WTC11 (cell line): ENCODE measurements around the gene SMIM28. TPM values are rescaled to one million over a fixed set of nuclear protein-coding genes. Genes with fewer than 3 reads are reported as not detected.

Experiments used
- ATAC-seq: fragments of 200-7000 bp; cut with Tn5 transposase; 2 replicates; pipeline ENCODE4 v1.10.0; 2021; ENCODE audit warnings: mild to moderate bottlenecking, moderate library complexity
- CTCF ChIA-PET: fragments of 300-600 bp; sonication (Branson Sonifier 250); formaldehyde crosslinking; loops from one replicate; lab custom pipeline; 2021; ENCODE audit warnings: antibody characterized with exemption; lab: Charles Lee
- POLR2A ChIA-PET: fragments of 350-600 bp; sonication (Branson Sonifier 250); formaldehyde crosslinking; loops from one replicate; lab custom pipeline; 2021; ENCODE audit warnings: antibody characterized with exemption; lab: Charles Lee
- DNase-seq: peaks from one replicate; pipeline ENCODE4 v3.0.0; 2021; ENCODE audit warnings: low spot score
- H3K27ac Mint-ChIP-seq: 2 replicates; pipeline ENCODE4 v1.8.0; 2021; ENCODE audit warnings: mixed read lengths
- H3K27me3 Mint-ChIP-seq: 2 replicates; pipeline ENCODE4 v1.8.0; 2021; ENCODE audit warnings: low read depth, mild to moderate bottlenecking, moderate library complexity, mixed read lengths
- H3K36me3 Mint-ChIP-seq: 2 replicates; pipeline ENCODE4 v1.8.0; 2021; ENCODE audit warnings: mixed read lengths
- H3K4me1 Mint-ChIP-seq: 2 replicates; pipeline ENCODE4 v1.8.0; 2022; ENCODE audit warnings: mixed read lengths
- H3K4me3 Mint-ChIP-seq: 2 replicates; pipeline ENCODE4 v1.8.0; 2021; ENCODE audit warnings: mild to moderate bottlenecking, moderate library complexity, mixed read lengths
- H3K9me3 Mint-ChIP-seq: 2 replicates; pipeline ENCODE4 v1.8.0; 2021; ENCODE audit warnings: mixed read lengths
- ELF4 ChIP-seq: sonication (generic); formaldehyde crosslinking; IDR thresholded peaks from 2 replicates; pipeline ENCODE4 v1.8.1; 2022; ENCODE audit warnings: low read depth, mild to moderate bottlenecking, moderate library complexity, missing genetic modification reagents
- EMX1 ChIP-seq: fragments of 250-450 bp; sonication (Bioruptor Pico); IDR thresholded peaks from 2 replicates; pipeline ENCODE4 v1.8.0; 2021; ENCODE audit warnings: mild to moderate bottlenecking
- ESRRA ChIP-seq: sonication (generic); formaldehyde crosslinking; IDR thresholded peaks from 2 replicates; pipeline ENCODE4 v1.8.1; 2022; ENCODE audit warnings: mild to moderate bottlenecking, missing genetic modification reagents, borderline replicate concordance
- GABPB1 ChIP-seq: sonication (generic); formaldehyde crosslinking; IDR thresholded peaks from 2 replicates; pipeline ENCODE4 v1.8.1; 2023; ENCODE audit warnings: mild to moderate bottlenecking, missing genetic modification reagents
- GTF2I ChIP-seq: fragments of 250-450 bp; sonication (Bioruptor Pico); conservative IDR thresholded peaks from 2 replicates; pipeline ENCODE4 v1.4.0; 2021; ENCODE audit warnings: mild to moderate bottlenecking
- KAT7 ChIP-seq: sonication (generic); formaldehyde crosslinking; IDR thresholded peaks from 2 replicates; pipeline ENCODE4 v1.8.1; 2023; ENCODE audit warnings: missing genetic modification reagents, mild to moderate bottlenecking, borderline replicate concordance
- NR1H2 ChIP-seq: sonication (generic); formaldehyde crosslinking; IDR thresholded peaks from 2 replicates; pipeline ENCODE4 v1.9.0; 2021; ENCODE audit warnings: mild to moderate bottlenecking, moderate library complexity, missing genetic modification reagents
- SMAD3 ChIP-seq: sonication (generic); formaldehyde crosslinking; IDR thresholded peaks from 2 replicates; pipeline ENCODE4 v1.8.0; 2022; ENCODE audit warnings: missing genetic modification reagents, mild to moderate bottlenecking, borderline replicate concordance
- SMAD4 ChIP-seq: sonication (generic); formaldehyde crosslinking; IDR thresholded peaks from 2 replicates; pipeline ENCODE4 v1.8.0; 2022; ENCODE audit warnings: mild to moderate bottlenecking, missing genetic modification reagents
- TCF7 ChIP-seq: sonication (generic); formaldehyde crosslinking; IDR thresholded peaks from 2 replicates; pipeline ENCODE4 v1.8.0; 2022; ENCODE audit warnings: mild to moderate bottlenecking, low read depth, missing genetic modification reagents, moderate library complexity
- TEAD4 ChIP-seq: sonication (generic); formaldehyde crosslinking; IDR thresholded peaks from 2 replicates; pipeline ENCODE4 v1.8.0; 2022; ENCODE audit warnings: mild to moderate bottlenecking, missing genetic modification reagents
- TP53 ChIP-seq: sonication (generic); formaldehyde crosslinking; IDR thresholded peaks from 2 replicates; pipeline ENCODE4 v1.8.1; 2023; ENCODE audit warnings: mild to moderate bottlenecking, missing genetic modification reagents
- ZNF138 ChIP-seq: sonication (generic); formaldehyde crosslinking; conservative IDR thresholded peaks from 2 replicates; pipeline ENCODE4 v1.8.1; 2022; ENCODE audit warnings: mild to moderate bottlenecking, moderate library complexity, missing genetic modification reagents
- ZNF219 ChIP-seq: sonication (generic); formaldehyde crosslinking; IDR thresholded peaks from 2 replicates; pipeline ENCODE4 v1.8.0; 2023; ENCODE audit warnings: missing genetic modification reagents, mild to moderate bottlenecking, borderline replicate concordance
- total RNA-seq: library from RNA; stranded (reverse); gene quantifications from 3 replicates; pipeline ENCODE4 v1.2.3, GENCODE V29; 2021
- TF ChIP-seq, protein P1 (sequence below): sonication (generic); formaldehyde crosslinking; IDR thresholded peaks from 2 replicates; pipeline ENCODE4 v1.8.1; 2023; ENCODE audit warnings: mild to moderate bottlenecking, missing genetic modification reagents, moderate library complexity
- TF ChIP-seq, protein P2 (sequence below): sonication (generic); formaldehyde crosslinking; IDR thresholded peaks from 2 replicates; pipeline ENCODE4 v1.8.1; 2022; ENCODE audit warnings: low read depth, missing genetic modification reagents, borderline replicate concordance
- TF ChIP-seq, protein P3 (sequence below): sonication (generic); formaldehyde crosslinking; IDR thresholded peaks from 2 replicates; pipeline ENCODE4 v1.8.0; 2023; ENCODE audit warnings: mild to moderate bottlenecking, missing genetic modification reagents
- TF ChIP-seq, protein P4 (sequence below): sonication (generic); formaldehyde crosslinking; IDR thresholded peaks from 2 replicates; pipeline ENCODE4 v1.8.0; 2022; ENCODE audit warnings: mild to moderate bottlenecking, missing genetic modification reagents
- TF ChIP-seq, protein P5 (sequence below): sonication (generic); formaldehyde crosslinking; IDR thresholded peaks from 2 replicates; pipeline ENCODE4 v1.8.1; 2023; ENCODE audit warnings: mild to moderate bottlenecking, missing genetic modification reagents
- TF ChIP-seq, protein P6 (sequence below): fragments of 200-600 bp; IDR thresholded peaks from 2 replicates; pipeline ENCODE4 v1.8.0; 2022; ENCODE audit warnings: antibody characterized with exemption
- TF ChIP-seq, protein P7 (sequence below): sonication (generic); formaldehyde crosslinking; IDR thresholded peaks from 2 replicates; pipeline ENCODE4 v1.8.0; 2023; ENCODE audit warnings: missing genetic modification reagents

SMIM28 gene
- total RNA-seq, 1 experiment from 2014 or later = not detected

DNA sequence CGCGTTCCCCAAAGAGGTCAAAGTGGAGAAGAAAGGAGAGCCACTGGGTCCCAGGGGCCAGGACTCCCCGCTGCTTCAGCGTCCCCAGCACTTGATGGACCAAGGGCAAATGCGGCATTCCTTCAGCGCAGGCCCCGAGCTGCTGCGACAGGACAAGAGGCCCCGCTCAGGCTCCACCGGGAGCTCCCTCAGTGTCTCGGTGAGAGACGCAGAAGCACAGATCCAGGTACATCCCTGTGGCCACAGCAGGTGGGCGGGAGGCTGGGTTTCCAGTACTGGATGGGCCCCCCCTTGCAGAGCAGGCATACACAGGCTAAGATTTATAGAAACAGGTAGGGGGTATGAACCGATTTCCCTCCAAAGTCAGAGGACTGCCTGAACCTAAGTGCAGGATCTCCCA is 42.7 kb upstream of the SMIM28 start:
- Mint-ChIP-seq H3K27ac (no peak overlapping the region), H3K9me3 (no peaks in the 10 kb centered on the region), H3K4me3 (no peak overlapping the region), H3K4me1 (peaks cover 56% of the 10 kb centered on the region), H3K27me3 (peaks cover 21% of the 10 kb centered on the region)
- CTCF ChIA-PET = no interaction called here
- POLR2A ChIA-PET = no interaction called here
- no peak for DNase-seq
- no peak for TF ChIP-seq EMX1 (CRISPR knock-in tag)
- no peak for TF ChIP-seq TCF7
- TF ChIP-seq TEAD4 (CRISPR knock-in tag) = no peak
- no peak for TF ChIP-seq GTF2I (CRISPR knock-in tag)
- TF ChIP-seq, protein P1, sequence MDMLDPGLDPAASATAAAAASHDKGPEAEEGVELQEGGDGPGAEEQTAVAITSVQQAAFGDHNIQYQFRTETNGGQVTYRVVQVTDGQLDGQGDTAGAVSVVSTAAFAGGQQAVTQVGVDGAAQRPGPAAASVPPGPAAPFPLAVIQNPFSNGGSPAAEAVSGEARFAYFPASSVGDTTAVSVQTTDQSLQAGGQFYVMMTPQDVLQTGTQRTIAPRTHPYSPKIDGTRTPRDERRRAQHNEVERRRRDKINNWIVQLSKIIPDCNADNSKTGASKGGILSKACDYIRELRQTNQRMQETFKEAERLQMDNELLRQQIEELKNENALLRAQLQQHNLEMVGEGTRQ (CRISPR knock-in tag) = no peak
- TF ChIP-seq, protein P2, sequence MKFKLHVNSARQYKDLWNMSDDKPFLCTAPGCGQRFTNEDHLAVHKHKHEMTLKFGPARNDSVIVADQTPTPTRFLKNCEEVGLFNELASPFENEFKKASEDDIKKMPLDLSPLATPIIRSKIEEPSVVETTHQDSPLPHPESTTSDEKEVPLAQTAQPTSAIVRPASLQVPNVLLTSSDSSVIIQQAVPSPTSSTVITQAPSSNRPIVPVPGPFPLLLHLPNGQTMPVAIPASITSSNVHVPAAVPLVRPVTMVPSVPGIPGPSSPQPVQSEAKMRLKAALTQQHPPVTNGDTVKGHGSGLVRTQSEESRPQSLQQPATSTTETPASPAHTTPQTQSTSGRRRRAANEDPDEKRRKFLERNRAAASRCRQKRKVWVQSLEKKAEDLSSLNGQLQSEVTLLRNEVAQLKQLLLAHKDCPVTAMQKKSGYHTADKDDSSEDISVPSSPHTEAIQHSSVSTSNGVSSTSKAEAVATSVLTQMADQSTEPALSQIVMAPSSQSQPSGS = no peak
- TF ChIP-seq ESRRA = no peak
- no peak for TF ChIP-seq SMAD4 (CRISPR knock-in tag)
- no peak for TF ChIP-seq SMAD3 (CRISPR knock-in tag)
- no peak for TF ChIP-seq KAT7
- TF ChIP-seq, protein P3, sequence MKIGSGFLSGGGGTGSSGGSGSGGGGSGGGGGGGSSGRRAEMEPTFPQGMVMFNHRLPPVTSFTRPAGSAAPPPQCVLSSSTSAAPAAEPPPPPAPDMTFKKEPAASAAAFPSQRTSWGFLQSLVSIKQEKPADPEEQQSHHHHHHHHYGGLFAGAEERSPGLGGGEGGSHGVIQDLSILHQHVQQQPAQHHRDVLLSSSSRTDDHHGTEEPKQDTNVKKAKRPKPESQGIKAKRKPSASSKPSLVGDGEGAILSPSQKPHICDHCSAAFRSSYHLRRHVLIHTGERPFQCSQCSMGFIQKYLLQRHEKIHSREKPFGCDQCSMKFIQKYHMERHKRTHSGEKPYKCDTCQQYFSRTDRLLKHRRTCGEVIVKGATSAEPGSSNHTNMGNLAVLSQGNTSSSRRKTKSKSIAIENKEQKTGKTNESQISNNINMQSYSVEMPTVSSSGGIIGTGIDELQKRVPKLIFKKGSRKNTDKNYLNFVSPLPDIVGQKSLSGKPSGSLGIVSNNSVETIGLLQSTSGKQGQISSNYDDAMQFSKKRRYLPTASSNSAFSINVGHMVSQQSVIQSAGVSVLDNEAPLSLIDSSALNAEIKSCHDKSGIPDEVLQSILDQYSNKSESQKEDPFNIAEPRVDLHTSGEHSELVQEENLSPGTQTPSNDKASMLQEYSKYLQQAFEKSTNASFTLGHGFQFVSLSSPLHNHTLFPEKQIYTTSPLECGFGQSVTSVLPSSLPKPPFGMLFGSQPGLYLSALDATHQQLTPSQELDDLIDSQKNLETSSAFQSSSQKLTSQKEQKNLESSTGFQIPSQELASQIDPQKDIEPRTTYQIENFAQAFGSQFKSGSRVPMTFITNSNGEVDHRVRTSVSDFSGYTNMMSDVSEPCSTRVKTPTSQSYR (CRISPR knock-in tag) = no peak
- TF ChIP-seq ZNF138 (CRISPR knock-in tag) = no peak
- TF ChIP-seq, all 79 proteins: peak for 0
- peaks cover 22% of the 10 kb centered on the region for H3K36me3 Mint-ChIP-seq
- no peak for ATAC-seq

DNA sequence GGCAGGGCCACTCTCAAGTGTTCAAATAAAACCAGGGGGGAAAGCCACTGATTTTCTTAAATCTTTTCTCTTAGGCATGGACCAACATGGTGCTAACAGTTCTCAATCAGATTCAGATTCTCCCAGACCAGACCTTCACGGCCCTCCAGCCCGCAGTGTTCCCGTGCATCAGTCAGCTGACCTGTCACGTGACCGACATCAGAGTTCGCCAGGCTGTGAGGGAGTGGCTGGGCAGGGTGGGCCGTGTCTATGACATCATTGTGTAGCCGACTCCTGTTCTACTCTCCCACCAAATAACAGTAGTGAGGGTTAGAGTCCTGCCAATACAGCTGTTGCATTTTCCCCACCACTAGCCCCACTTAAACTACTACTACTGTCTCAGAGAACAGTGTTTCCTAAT is 41.5 kb upstream of the SMIM28 start:
- no peak for TF ChIP-seq TP53 (CRISPR knock-in tag)
- TF ChIP-seq, protein P1 (CRISPR knock-in tag) = peak; percentile 94
- TF ChIP-seq, protein P4, sequence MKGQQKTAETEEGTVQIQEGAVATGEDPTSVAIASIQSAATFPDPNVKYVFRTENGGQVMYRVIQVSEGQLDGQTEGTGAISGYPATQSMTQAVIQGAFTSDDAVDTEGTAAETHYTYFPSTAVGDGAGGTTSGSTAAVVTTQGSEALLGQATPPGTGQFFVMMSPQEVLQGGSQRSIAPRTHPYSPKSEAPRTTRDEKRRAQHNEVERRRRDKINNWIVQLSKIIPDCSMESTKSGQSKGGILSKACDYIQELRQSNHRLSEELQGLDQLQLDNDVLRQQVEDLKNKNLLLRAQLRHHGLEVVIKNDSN (CRISPR knock-in tag) = peak; percentile 91
- POLR2A ChIA-PET = no interaction called here
- peak; percentile 40 for ATAC-seq
- H3K4me3 Mint-ChIP-seq = no peak overlapping the region
- H3K4me1 Mint-ChIP-seq = peaks cover 43% of the 10 kb centered on the region
- H3K27me3 Mint-ChIP-seq = peaks cover 12% of the 10 kb centered on the region
- CTCF ChIA-PET = no interaction called here
- peaks cover 22% of the 10 kb centered on the region for H3K36me3 Mint-ChIP-seq
- no peaks in the 10 kb centered on the region for H3K9me3 Mint-ChIP-seq
- H3K27ac Mint-ChIP-seq = peak overlapping the region; percentile 64
- no peak for DNase-seq

DNA sequence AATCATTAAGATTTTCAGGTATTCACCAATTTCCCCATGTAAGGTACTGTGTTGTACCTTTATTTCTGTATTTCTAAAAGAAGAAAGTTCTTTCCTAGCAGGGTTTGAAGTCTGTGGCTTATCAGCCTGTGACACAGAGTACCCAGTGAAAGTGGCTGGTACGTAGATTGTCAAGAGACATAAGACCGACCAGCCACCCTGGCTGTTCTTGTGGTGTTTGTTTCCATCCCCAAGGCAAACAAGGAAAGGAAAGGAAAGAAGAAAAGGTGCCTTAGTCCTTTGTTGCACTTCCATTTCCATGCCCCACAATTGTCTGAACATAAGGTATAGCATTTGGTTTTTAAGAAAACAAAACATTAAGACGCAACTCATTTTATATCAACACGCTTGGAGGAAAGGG is 40.6 kb upstream of the SMIM28 start:
- Mint-ChIP-seq H3K36me3 (peaks cover 22% of the 10 kb centered on the region), H3K4me3 (no peak overlapping the region), H3K27ac (no peak overlapping the region), H3K4me1 (peaks cover 37% of the 10 kb centered on the region), H3K9me3 (no peaks in the 10 kb centered on the region), H3K27me3 (peaks cover 12% of the 10 kb centered on the region)
- CTCF ChIA-PET = no interaction called here
- POLR2A ChIA-PET = no interaction called here
- DNase-seq (no peak), ATAC-seq (no peak)
- TF ChIP-seq, protein P5, sequence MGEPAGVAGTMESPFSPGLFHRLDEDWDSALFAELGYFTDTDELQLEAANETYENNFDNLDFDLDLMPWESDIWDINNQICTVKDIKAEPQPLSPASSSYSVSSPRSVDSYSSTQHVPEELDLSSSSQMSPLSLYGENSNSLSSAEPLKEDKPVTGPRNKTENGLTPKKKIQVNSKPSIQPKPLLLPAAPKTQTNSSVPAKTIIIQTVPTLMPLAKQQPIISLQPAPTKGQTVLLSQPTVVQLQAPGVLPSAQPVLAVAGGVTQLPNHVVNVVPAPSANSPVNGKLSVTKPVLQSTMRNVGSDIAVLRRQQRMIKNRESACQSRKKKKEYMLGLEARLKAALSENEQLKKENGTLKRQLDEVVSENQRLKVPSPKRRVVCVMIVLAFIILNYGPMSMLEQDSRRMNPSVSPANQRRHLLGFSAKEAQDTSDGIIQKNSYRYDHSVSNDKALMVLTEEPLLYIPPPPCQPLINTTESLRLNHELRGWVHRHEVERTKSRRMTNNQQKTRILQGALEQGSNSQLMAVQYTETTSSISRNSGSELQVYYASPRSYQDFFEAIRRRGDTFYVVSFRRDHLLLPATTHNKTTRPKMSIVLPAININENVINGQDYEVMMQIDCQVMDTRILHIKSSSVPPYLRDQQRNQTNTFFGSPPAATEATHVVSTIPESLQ (CRISPR knock-in tag) = no peak
- TF ChIP-seq, protein P6, sequence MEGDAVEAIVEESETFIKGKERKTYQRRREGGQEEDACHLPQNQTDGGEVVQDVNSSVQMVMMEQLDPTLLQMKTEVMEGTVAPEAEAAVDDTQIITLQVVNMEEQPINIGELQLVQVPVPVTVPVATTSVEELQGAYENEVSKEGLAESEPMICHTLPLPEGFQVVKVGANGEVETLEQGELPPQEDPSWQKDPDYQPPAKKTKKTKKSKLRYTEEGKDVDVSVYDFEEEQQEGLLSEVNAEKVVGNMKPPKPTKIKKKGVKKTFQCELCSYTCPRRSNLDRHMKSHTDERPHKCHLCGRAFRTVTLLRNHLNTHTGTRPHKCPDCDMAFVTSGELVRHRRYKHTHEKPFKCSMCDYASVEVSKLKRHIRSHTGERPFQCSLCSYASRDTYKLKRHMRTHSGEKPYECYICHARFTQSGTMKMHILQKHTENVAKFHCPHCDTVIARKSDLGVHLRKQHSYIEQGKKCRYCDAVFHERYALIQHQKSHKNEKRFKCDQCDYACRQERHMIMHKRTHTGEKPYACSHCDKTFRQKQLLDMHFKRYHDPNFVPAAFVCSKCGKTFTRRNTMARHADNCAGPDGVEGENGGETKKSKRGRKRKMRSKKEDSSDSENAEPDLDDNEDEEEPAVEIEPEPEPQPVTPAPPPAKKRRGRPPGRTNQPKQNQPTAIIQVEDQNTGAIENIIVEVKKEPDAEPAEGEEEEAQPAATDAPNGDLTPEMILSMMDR = no peak
- TF ChIP-seq NR1H2 (CRISPR knock-in tag) (no peak), GABPB1 (CRISPR knock-in tag) (no peak), ELF4 (CRISPR knock-in tag) (no peak), TP53 (CRISPR knock-in tag) (no peak), KAT7 (no peak), ZNF219 (no peak)
- TF ChIP-seq, protein P7, sequence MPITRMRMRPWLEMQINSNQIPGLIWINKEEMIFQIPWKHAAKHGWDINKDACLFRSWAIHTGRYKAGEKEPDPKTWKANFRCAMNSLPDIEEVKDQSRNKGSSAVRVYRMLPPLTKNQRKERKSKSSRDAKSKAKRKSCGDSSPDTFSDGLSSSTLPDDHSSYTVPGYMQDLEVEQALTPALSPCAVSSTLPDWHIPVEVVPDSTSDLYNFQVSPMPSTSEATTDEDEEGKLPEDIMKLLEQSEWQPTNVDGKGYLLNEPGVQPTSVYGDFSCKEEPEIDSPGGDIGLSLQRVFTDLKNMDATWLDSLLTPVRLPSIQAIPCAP (CRISPR knock-in tag) = no peak
- TF ChIP-seq, protein P4 (CRISPR knock-in tag) = no peak
